Measurements from ENCODE around the gene SLC18A2. TPM values are rescaled to one million over a fixed set of nuclear protein-coding genes. Genes with fewer than 3 reads are reported as not detected.

The SLC18A2 gene
- polyA plus RNA-seq, 1 experiment: not detected

GRCh38 chr10:117268258-117268657 is 27.3 kb downstream of the SLC18A2 start:
- CTCF ChIA-PET: interaction anchor here (1.1 kb wide), 1 partner anchor 51 kb away, joined by 3 read pairs; no protein-coding TSS in a partner anchor

GRCh38 chr10:117268907-117269306 is 28.0 kb downstream of the SLC18A2 start:
- H3K36me3 ChIP-seq (ENCODE audit: control insufficient read depth, insufficient read depth, low read length): no peaks in the 10 kb centered on the region
- TF ChIP-seq CTCF (IDR thresholded peaks at IDR 0.05; ENCODE audit: insufficient read depth, low read depth, low read length): no peak
- H3K4me3 ChIP-seq (ENCODE audit: low read depth, low read length): no peak overlapping the region
- ChIA-PET CTCF (no interaction called here), POLR2A (no interaction called here)
- H3K27me3 ChIP-seq (ENCODE audit: control insufficient read depth, insufficient read depth, low read length): no peaks in the 10 kb centered on the region
- DNase-seq (ENCODE audit: low read depth): no peak

More at GRCh38 chr10:117268258-117268657, 27.3 kb downstream of the SLC18A2 start:
- Histone ChIP-seq H3K27me3 (ENCODE audit: control insufficient read depth, insufficient read depth, low read length) (no peaks in the 10 kb centered on the region), H3K4me3 (ENCODE audit: low read depth, low read length) (no peak overlapping the region), H3K36me3 (ENCODE audit: control insufficient read depth, insufficient read depth, low read length) (no peaks in the 10 kb centered on the region)
- TF ChIP-seq CTCF (IDR thresholded peaks at IDR 0.05; ENCODE audit: insufficient read depth, low read depth, low read length): no peak
- no peak for DNase-seq (ENCODE audit: low read depth)
- POLR2A ChIA-PET: no interaction called here

- TF ChIP-seq CTCF (IDR thresholded peaks at IDR 0.05; ENCODE audit: insufficient read depth, low read depth, low read length): no peak
- ChIA-PET CTCF (interaction anchor here (1.1 kb wide), 1 partner anchor 55 kb away, joined by 3 read pairs; no protein-coding TSS in a partner anchor), POLR2A (no interaction called here)
- Histone ChIP-seq H3K27me3 (ENCODE audit: control insufficient read depth, insufficient read depth, low read length) (no peaks in the 10 kb centered on the region), H3K4me3 (ENCODE audit: low read depth, low read length) (no peak overlapping the region), H3K36me3 (ENCODE audit: control insufficient read depth, insufficient read depth, low read length) (no peaks in the 10 kb centered on the region)
- no peak for DNase-seq (ENCODE audit: low read depth)
Measured at GRCh38 chr10:117271427-117271826, 30.5 kb downstream of the SLC18A2 start.

GRCh38 chr10:117272195-117273076 is 31.5 kb downstream of the SLC18A2 start:
- CTCF ChIA-PET: interaction anchor here (1.1 kb wide), 1 partner anchor 56 kb away, joined by 3 read pairs; no protein-coding TSS in a partner anchor
- DNase-seq (ENCODE audit: low read depth): no peak
- POLR2A ChIA-PET: no interaction called here
- H3K4me3 ChIP-seq (ENCODE audit: low read depth, low read length): no peak overlapping the region
- H3K36me3 ChIP-seq (ENCODE audit: control insufficient read depth, insufficient read depth, low read length): no peaks in the 10 kb centered on the region
- no peaks in the 10 kb centered on the region for H3K27me3 ChIP-seq (ENCODE audit: control insufficient read depth, insufficient read depth, low read length)
- no peak for TF ChIP-seq CTCF (IDR thresholded peaks at IDR 0.05; ENCODE audit: insufficient read depth, low read depth, low read length)

GRCh38 chr10:117273980-117274379 is 33.1 kb downstream of the SLC18A2 start:
- no peaks in the 10 kb centered on the region for H3K36me3 ChIP-seq (ENCODE audit: control insufficient read depth, insufficient read depth, low read length)
- CTCF ChIA-PET: no interaction called here
- no peak for TF ChIP-seq CTCF (IDR thresholded peaks at IDR 0.05; ENCODE audit: insufficient read depth, low read depth, low read length)
- no peak overlapping the region for H3K4me3 ChIP-seq (ENCODE audit: low read depth, low read length)
- POLR2A ChIA-PET: no interaction called here
- DNase-seq (ENCODE audit: low read depth): no peak
- H3K27me3 ChIP-seq (ENCODE audit: control insufficient read depth, insufficient read depth, low read length): no peaks in the 10 kb centered on the region
